ENCODE measurements around the gene DUSP11.

Gene DUSP11

DNA sequence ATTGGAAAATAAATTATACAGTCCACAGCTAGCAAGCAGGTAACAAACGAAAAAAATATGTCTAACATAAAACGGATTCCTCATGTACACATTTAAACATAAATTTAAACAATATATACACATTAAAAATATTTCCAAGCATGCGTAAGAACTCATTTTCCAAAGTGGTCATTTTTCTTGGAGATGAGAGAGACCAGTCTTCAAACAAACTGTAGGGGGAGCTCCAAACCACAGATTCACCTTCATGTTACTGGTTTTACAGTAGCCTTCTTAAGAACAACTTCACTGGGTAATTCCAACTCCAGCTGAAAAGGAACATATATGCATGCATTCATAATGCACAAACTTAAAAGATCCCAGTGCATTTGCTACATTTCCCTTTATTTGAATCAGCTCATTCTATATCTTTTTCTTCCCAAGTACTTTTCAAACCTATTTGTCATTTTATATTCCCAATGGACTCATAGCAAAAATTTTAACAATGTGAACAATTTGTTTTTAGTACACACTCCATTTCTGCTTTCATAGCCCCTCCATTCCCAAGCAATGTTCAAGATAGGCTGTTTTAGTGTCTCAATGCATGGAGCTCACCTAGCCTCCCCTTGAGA is 44.1 kb upstream of the DUSP11 start:
- H3K4me3 ChIP-seq (replicated peaks; ENCODE audit: insufficient read depth, low read length): no peak overlapping the region
- H3K27ac ChIP-seq (replicated peaks): no peak overlapping the region
- no peaks in the 10 kb centered on the region for H3K27me3 ChIP-seq (ENCODE audit: insufficient read depth, poor library complexity, severe bottlenecking)
- no peak for TF ChIP-seq POLR2AphosphoS5 (IDR thresholded peaks at IDR 0.05; ENCODE audit: low read depth)
- TF ChIP-seq REST (IDR thresholded peaks at IDR 0.05; ENCODE audit: insufficient replicate concordance, low read depth): no peak
- TF ChIP-seq, protein P1, sequence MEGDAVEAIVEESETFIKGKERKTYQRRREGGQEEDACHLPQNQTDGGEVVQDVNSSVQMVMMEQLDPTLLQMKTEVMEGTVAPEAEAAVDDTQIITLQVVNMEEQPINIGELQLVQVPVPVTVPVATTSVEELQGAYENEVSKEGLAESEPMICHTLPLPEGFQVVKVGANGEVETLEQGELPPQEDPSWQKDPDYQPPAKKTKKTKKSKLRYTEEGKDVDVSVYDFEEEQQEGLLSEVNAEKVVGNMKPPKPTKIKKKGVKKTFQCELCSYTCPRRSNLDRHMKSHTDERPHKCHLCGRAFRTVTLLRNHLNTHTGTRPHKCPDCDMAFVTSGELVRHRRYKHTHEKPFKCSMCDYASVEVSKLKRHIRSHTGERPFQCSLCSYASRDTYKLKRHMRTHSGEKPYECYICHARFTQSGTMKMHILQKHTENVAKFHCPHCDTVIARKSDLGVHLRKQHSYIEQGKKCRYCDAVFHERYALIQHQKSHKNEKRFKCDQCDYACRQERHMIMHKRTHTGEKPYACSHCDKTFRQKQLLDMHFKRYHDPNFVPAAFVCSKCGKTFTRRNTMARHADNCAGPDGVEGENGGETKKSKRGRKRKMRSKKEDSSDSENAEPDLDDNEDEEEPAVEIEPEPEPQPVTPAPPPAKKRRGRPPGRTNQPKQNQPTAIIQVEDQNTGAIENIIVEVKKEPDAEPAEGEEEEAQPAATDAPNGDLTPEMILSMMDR (IDR thresholded peaks at IDR 0.05; ENCODE audit: insufficient read depth, low read length): peak; percentile 60
- no peak for TF ChIP-seq SPI1 (IDR thresholded peaks at IDR 0.05; ENCODE audit: borderline replicate concordance, low read depth)
- TF ChIP-seq GABPA (IDR thresholded peaks at IDR 0.05; ENCODE audit: low read depth): no peak
- DNase-seq (ENCODE audit: low read depth in 1 of 2, low spot score in 1 of 2): peak; percentile 63 to 70

- Histone ChIP-seq H3K27me3 (ENCODE audit: insufficient read depth, poor library complexity, severe bottlenecking) (no peaks in the 10 kb centered on the region), H3K4me3 (replicated peaks; ENCODE audit: insufficient read depth, low read length) (no peak overlapping the region), H3K27ac (replicated peaks) (no peak overlapping the region)
- TF ChIP-seq REST (IDR thresholded peaks at IDR 0.05; ENCODE audit: insufficient replicate concordance, low read depth) (no peak), SPI1 (IDR thresholded peaks at IDR 0.05; ENCODE audit: borderline replicate concordance, low read depth) (no peak), POLR2AphosphoS5 (IDR thresholded peaks at IDR 0.05; ENCODE audit: low read depth) (no peak), GABPA (IDR thresholded peaks at IDR 0.05; ENCODE audit: low read depth) (no peak)
- TF ChIP-seq, protein P1 (IDR thresholded peaks at IDR 0.05; ENCODE audit: insufficient read depth, low read length): no peak
- no peak for DNase-seq (ENCODE audit: low read depth in 1 of 2, low spot score in 1 of 2)
Observed at GRCh38 chr2:73823416-73823815, 43.5 kb upstream of the DUSP11 start.

- no peak for DNase-seq (ENCODE audit: low read depth in 1 of 2, low spot score in 1 of 2)
- H3K27me3 ChIP-seq (ENCODE audit: insufficient read depth, poor library complexity, severe bottlenecking): no peaks in the 10 kb centered on the region
- no peak overlapping the region for H3K4me3 ChIP-seq (replicated peaks; ENCODE audit: insufficient read depth, low read length)
- H3K27ac ChIP-seq (replicated peaks): no peak overlapping the region
- TF ChIP-seq POLR2AphosphoS5 (IDR thresholded peaks at IDR 0.05; ENCODE audit: low read depth) (no peak), REST (IDR thresholded peaks at IDR 0.05; ENCODE audit: insufficient replicate concordance, low read depth) (no peak), SPI1 (IDR thresholded peaks at IDR 0.05; ENCODE audit: borderline replicate concordance, low read depth) (no peak), GABPA (IDR thresholded peaks at IDR 0.05; ENCODE audit: low read depth) (no peak)
- TF ChIP-seq, protein P1 (IDR thresholded peaks at IDR 0.05; ENCODE audit: insufficient read depth, low read length): no peak
Observed at GRCh38 chr2:73822991-73823390, 43.1 kb upstream of the DUSP11 start.

Measured in HL-60 (cell line).